Right lobe of liver (tissue), 4 donors: ENCODE results near the gene KMT2C.

Source experiments
- CTCF ChIP-seq, 4 donors: fragments of 200-600 bp in 3 of 4; fragments of 450-650 bp in 1 of 4; IDR thresholded peaks; one replicate each; pipeline versions ENCODE4 v1.5.1 to v1.8.0; 2016 to 2022; ENCODE audit warnings: antibody characterized with exemption in 4 of 4, mild to moderate bottlenecking in 2 of 4
- POLR2A ChIP-seq: fragments of 450-650 bp; IDR thresholded peaks from one replicate; pipeline ENCODE4 v1.6.1; 2017; ENCODE audit warnings: antibody characterized with exemption, mild to moderate bottlenecking
- donor health status: DM: no; HTN: no; CAD: no.
- donor health status: DM: no; HTN: no; CAD: no.
- donor health status: DM: no; HTN: yes; CAD: no.

DNA sequence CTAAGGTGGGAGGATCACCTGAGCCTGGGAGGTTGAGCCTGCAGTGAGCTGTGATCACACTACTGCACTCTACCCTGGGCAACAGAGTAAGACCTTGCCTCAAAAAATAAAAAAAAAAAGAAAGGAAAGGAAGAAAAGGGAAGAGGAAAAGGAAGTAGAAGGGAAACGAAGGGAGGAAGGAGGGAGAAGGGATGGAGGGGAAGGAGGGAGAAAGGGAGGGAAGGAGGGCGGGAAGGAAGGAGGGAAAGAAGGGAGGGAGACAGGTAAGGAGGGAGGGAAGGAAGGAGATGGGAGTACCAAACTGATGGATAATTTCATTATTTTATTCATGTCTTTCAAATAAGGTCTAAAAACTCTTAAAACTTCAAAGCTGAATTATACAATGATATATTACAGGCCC, 106.3 kb downstream of the KMT2C start:
- TF ChIP-seq CTCF (IDR thresholded peaks at IDR 0.05) (no peak), POLR2A (no peak)
